HG03342 (cell line): ENCODE measurements around the gene C10orf71.

Experiments used
- ATAC-seq: cut with Tn5 transposase; IDR thresholded peaks from one replicate; pipeline ENCODE4 v1.9.1; 2021; ENCODE audit warnings: mild to moderate bottlenecking, moderate library complexity; ENCODE audit not compliant: unreplicated experiment

The C10orf71 gene

GRCh38 chr10:49356181-49356580, 57.2 kb downstream of the C10orf71 start:
- no peak for ATAC-seq

- peak; percentile 45 for ATAC-seq
Measured at GRCh38 chr10:49356944-49357343, 58.0 kb downstream of the C10orf71 start.

GRCh38 chr10:49357910-49358309, 58.9 kb downstream of the C10orf71 start:
- ATAC-seq, result no peak

- ATAC-seq, result no peak
Measured at GRCh38 chr10:49359349-49360270, 60.6 kb downstream of the C10orf71 start.

GRCh38 chr10:49360271-49361177, 61.6 kb downstream of the C10orf71 start:
- ATAC-seq, result no peak

GRCh38 chr10:49361178-49361554, 62.2 kb downstream of the C10orf71 start:
- no peak for ATAC-seq

GRCh38 chr10:49361735-49362568, 63.0 kb downstream of the C10orf71 start:
- no peak for ATAC-seq

GRCh38 chr10:49362596-49363260, 63.8 kb downstream of the C10orf71 start:
- peak; percentile 87 for ATAC-seq

GRCh38 chr10:49363309-49364031, 64.5 kb downstream of the C10orf71 start:
- no peak for ATAC-seq

GRCh38 chr10:49364051-49364450, 65.1 kb downstream of the C10orf71 start:
- no peak for ATAC-seq

- no peak for ATAC-seq
Measured at GRCh38 chr10:49364747-49365146, 65.8 kb downstream of the C10orf71 start.

- ATAC-seq, result no peak
Measured at GRCh38 chr10:49365275-49365674, 66.3 kb downstream of the C10orf71 start.

- no peak for ATAC-seq
Measured at GRCh38 chr10:49365675-49366415, 66.9 kb downstream of the C10orf71 start.

GRCh38 chr10:49366460-49366859, 67.5 kb downstream of the C10orf71 start:
- no peak for ATAC-seq

GRCh38 chr10:49367600-49367999, 68.6 kb downstream of the C10orf71 start:
- ATAC-seq, result no peak

GRCh38 chr10:49368256-49368655, 69.3 kb downstream of the C10orf71 start:
- no peak for ATAC-seq

GRCh38 chr10:49369216-49370162, 70.5 kb downstream of the C10orf71 start:
- no peak for ATAC-seq
